HUES48 (cell line): Measurements from ENCODE around the gene SETDB2.

Experiments
- H3K27ac ChIP-seq: one replicate; pipeline ENCODE4 v1.7.0; 2013; ENCODE audit warnings: low read depth, low read length, inconsistent platforms
- H3K27me3 ChIP-seq: 2 replicates; pipeline ENCODE4 v1.6.1; 2013; ENCODE audit warnings: mild to moderate bottlenecking, low read length; ENCODE audit not compliant: control insufficient read depth, insufficient read depth
- H3K36me3 ChIP-seq: 2 replicates; pipeline ENCODE4 v1.6.1; 2013; ENCODE audit warnings: low read length; ENCODE audit not compliant: control insufficient read depth, insufficient read depth
- H3K4me1 ChIP-seq: 2 replicates; pipeline ENCODE4 v1.6.1; 2013; ENCODE audit warnings: mild to moderate bottlenecking, low read length; ENCODE audit not compliant: control insufficient read depth, insufficient read depth
- H3K4me3 ChIP-seq: 2 replicates; pipeline ENCODE4 v1.5.1; 2013; ENCODE audit warnings: mild to moderate bottlenecking, low read depth, low read length
- H3K9ac ChIP-seq: 2 replicates; pipeline ENCODE4 v1.6.1; 2013; ENCODE audit warnings: mild to moderate bottlenecking, low read depth, low read length, moderate library complexity
- H3K9me3 ChIP-seq: 2 replicates; pipeline ENCODE4 v1.6.1; 2013; ENCODE audit warnings: low read length; ENCODE audit not compliant: control insufficient read depth, insufficient read depth

The SETDB2 gene

DNA sequence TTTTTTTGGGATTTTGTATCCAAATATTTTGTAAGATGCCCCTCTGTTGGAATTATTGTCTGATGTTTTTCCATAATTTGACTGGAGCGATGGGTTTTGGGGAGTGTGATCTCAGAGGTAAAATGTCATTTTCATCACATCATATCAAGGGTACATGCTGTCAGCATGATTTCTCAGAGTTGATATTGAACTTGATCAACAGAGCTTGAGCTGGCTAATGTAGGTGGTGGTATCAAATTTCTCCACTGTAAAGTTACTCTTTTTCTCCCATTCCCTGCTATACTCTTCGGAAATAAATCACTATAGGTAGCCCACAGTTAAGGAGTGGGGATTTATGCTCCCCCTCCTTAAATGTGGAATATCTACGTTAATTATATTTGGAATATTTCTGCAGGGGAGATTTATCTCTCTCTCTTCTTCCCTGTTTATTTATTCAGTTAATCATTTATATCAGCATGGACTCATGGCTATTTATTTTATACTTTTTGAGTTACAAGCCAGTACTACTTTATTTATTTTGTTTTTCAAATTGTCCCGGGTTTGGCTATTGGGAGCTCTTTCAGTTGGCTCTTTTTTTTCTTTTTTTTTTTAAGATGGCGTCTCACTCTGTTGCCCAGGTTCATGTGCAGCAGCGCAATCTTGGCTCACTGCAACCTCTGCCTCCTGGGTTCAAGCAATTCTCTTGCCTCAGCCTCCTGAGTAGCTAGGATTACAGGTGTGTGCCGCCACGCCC lies 8.8 kb downstream of the SETDB2 start:
- Histone ChIP-seq H3K9me3 (no peaks in the 10 kb centered on the region), H3K4me1 (no peaks in the 10 kb centered on the region), H3K9ac (no peak overlapping the region), H3K36me3 (no peaks in the 10 kb centered on the region), H3K4me3 (no peak overlapping the region), H3K27ac (no peak overlapping the region), H3K27me3 (no peaks in the 10 kb centered on the region)

DNA sequence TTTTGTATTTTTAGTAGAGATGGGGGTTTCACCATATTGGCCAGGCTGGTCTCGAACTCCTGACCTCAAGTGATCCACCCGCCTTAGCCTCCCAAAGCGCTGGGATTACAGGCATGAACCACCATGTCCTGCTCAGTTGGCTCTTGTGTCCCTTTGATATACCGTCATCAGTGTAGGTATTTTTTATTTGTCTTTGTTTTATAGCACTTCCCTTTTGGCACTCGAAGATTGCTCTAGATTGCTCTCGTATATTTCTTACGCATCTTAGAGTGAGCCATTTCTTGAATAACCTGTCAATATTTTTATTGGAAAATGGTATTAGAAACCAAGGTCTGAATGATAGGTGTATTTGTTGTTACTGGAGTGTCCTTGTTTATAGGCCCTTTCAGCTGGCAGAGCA lies 9.4 kb downstream of the SETDB2 start:
- H3K9me3 ChIP-seq = no peaks in the 10 kb centered on the region
- H3K27ac ChIP-seq = no peak overlapping the region
- no peaks in the 10 kb centered on the region for H3K4me1 ChIP-seq
- no peaks in the 10 kb centered on the region for H3K27me3 ChIP-seq
- no peak overlapping the region for H3K4me3 ChIP-seq
- H3K9ac ChIP-seq = no peak overlapping the region
- H3K36me3 ChIP-seq = no peaks in the 10 kb centered on the region

DNA sequence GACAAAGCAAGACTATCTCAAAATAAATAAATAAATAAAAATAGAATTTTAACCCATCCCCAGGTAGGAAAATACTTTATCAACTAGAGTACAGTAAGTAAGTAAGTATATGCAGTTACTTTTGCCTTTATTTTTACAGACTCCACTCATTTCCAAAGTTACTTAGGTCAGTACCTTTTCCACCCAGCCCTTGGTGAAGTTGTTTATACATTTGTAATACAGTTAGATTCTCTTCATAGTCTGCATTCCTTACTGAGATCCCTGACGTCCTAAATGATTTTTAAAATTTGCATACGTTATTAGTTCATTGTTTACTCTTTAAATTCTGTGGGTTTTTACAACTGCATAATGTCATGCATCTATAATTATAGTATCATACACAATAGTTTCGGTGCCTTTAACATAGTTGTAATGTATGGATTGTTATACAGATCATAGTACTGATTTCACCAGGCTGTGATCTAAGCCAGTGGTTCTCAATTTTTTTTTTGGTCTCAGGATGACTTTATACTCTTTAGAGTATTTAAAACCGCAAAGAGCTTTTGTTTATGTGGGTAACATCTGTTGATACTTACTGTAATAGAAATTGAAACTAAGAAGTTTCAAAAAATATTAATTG lies 10.4 kb downstream of the SETDB2 start:
- Histone ChIP-seq H3K27me3 (no peaks in the 10 kb centered on the region), H3K4me1 (no peaks in the 10 kb centered on the region), H3K27ac (no peak overlapping the region), H3K9me3 (no peaks in the 10 kb centered on the region), H3K36me3 (no peaks in the 10 kb centered on the region), H3K9ac (no peak overlapping the region), H3K4me3 (no peak overlapping the region)

DNA sequence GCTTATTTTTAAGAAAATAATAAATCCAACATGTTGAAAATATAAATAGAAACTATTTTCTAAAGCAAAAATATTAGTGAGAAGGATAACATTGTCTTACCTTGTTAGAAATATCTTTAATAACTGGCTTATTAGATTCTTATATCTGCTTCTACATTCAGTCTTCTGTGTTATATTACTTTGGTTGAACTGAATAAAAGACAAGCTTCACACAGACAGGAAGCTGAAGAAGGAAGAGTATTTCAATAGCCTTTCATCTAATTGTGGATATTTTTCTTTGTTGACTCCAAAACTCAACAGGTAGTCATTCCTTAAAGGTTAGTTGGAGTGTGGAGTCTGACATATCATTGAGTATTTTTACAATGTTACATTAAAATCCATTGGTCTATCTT lies 10.9 kb downstream of the SETDB2 start:
- no peaks in the 10 kb centered on the region for H3K27me3 ChIP-seq
- no peak overlapping the region for H3K27ac ChIP-seq
- H3K9me3 ChIP-seq = no peaks in the 10 kb centered on the region
- H3K4me3 ChIP-seq = no peak overlapping the region
- no peak overlapping the region for H3K9ac ChIP-seq
- no peaks in the 10 kb centered on the region for H3K36me3 ChIP-seq
- H3K4me1 ChIP-seq = no peaks in the 10 kb centered on the region

DNA sequence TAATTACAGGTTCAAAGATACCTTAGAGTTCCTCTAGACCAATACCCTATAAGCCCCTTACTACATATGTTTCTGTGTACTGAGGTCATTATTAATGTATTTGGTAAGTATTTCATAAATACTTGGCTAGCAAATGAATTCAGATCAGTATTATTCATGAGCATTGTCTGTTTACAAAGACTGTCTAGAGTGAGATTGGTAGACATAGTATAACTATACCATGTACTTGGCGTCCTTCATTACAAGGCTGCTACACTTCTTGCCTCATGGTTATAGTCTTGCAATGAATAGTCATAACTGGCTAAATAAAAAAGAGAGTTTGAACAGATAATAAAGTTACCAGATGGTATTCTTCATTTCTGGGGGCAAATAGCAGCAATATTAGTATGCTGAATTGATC lies 12.1 kb downstream of the SETDB2 start:
- H3K4me3 ChIP-seq = no peak overlapping the region
- no peak overlapping the region for H3K27ac ChIP-seq
- no peaks in the 10 kb centered on the region for H3K4me1 ChIP-seq
- peaks cover 3% of the 10 kb centered on the region; the same call in 1 of the 2 replicates for H3K36me3 ChIP-seq
- no peaks in the 10 kb centered on the region for H3K9me3 ChIP-seq
- H3K27me3 ChIP-seq = no peaks in the 10 kb centered on the region
- no peak overlapping the region for H3K9ac ChIP-seq

DNA sequence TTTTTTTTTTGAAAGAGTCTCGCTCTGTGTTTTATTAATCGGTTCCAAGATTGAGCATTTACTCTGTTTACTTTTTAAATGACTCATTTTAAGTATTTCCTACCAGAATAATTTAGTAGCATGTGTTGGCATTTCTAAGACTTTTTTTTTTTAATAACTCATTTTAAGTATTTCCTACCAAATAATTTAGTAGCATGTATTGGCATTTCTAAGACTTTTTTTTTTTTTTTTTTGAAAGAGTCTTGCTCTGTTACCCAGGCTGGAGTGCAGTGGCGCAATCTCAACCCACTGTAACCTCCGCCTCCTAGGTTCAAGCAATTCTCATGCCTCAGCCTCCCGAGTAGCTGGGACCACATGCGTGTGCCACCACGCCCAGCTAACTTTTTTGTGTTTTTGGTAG lies 13.1 kb downstream of the SETDB2 start:
- no peaks in the 10 kb centered on the region for H3K27me3 ChIP-seq
- peaks cover 13% of the 10 kb centered on the region for H3K36me3 ChIP-seq
- no peak overlapping the region for H3K9ac ChIP-seq
- H3K9me3 ChIP-seq = peaks cover 8% of the 10 kb centered on the region; the same call in 1 of the 2 replicates
- no peak overlapping the region for H3K4me3 ChIP-seq
- H3K27ac ChIP-seq = no peak overlapping the region
- H3K4me1 ChIP-seq = no peaks in the 10 kb centered on the region

DNA sequence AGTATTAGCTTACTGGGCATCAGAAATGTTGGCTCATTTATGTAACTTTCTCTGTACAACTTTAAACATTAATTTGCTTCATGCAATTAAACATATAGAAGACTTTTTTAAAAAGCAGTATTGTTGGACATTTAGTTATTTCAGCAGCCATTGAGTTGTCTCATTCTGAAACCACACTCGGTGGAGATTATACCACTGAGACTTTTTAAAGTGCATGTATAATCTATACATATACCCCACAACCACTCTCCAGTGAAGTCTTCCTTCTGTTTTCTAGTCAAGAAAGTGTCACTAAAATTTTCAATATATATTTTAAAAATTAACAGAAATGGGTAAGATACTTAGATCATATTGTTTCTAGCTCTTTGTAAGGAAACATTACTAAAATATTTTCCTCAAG lies 15.5 kb downstream of the SETDB2 start:
- no peaks in the 10 kb centered on the region for H3K4me1 ChIP-seq
- peaks cover 31% of the 10 kb centered on the region for H3K36me3 ChIP-seq
- H3K27me3 ChIP-seq = no peaks in the 10 kb centered on the region
- H3K9me3 ChIP-seq = peaks cover 26% of the 10 kb centered on the region
- no peak overlapping the region for H3K27ac ChIP-seq
- no peak overlapping the region for H3K4me3 ChIP-seq
- no peak overlapping the region for H3K9ac ChIP-seq

DNA sequence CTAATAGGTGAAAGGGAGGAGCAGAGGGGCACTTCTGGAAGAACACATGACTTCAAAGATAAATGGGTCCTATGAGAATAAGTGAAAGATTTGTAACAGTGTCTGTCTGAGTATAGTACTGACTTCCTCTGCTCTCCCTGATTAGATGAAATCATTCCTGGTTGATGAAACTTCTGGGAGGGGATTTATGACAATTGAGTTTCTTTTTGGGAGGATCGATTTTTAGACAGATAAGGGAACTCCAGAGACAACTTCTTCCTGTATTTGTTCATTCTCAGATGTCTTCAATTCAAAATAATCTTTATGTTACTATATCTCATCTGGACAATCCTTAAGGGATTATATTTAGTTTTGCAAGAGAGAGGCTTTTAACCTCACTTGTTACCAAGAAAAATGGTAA lies 20.0 kb downstream of the SETDB2 start:
- H3K27ac ChIP-seq = no peak overlapping the region
- no peak overlapping the region for H3K4me3 ChIP-seq
- H3K27me3 ChIP-seq = no peaks in the 10 kb centered on the region
- H3K36me3 ChIP-seq = peaks cover 37% of the 10 kb centered on the region
- no peak overlapping the region for H3K9ac ChIP-seq
- H3K9me3 ChIP-seq = peaks cover 26% of the 10 kb centered on the region
- H3K4me1 ChIP-seq = no peaks in the 10 kb centered on the region

DNA sequence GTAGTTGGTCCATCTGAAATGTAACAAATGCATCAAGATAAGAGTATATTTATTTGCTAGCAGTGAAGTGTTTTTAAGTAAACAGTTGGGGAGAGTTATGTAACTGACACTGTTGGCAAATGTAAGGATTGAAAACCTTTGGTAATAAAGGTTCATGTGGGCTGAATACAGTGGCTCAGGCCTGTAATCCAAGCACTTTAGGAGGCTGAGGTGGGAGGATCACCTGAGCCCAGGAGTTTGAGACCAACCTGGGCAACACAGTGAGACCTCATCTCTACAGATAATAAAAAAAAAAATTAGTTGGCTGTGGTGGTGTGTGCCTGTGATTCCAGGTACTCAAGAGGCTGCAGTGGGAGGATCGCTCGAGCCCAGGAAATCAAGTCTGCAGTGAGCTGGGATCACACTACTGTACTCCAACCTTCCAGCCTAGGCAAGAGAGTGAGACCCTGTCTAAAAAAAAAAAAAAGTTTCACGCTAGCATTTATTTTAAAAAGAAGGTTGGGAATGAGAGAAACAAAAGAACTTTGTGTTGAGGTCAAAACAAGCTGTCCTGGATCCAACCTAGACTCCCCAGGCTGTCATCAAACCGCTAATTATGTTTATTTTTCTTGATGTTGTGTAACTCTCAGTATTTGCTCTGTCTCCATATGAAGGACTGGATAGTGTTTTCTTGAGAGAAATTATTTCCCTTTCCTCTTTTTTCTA lies 20.7 kb downstream of the SETDB2 start:
- Histone ChIP-seq H3K4me3 (no peak overlapping the region), H3K36me3 (peaks cover 37% of the 10 kb centered on the region), H3K9ac (no peak overlapping the region), H3K4me1 (no peaks in the 10 kb centered on the region), H3K9me3 (peaks cover 26% of the 10 kb centered on the region), H3K27me3 (no peaks in the 10 kb centered on the region), H3K27ac (no peak overlapping the region)

DNA sequence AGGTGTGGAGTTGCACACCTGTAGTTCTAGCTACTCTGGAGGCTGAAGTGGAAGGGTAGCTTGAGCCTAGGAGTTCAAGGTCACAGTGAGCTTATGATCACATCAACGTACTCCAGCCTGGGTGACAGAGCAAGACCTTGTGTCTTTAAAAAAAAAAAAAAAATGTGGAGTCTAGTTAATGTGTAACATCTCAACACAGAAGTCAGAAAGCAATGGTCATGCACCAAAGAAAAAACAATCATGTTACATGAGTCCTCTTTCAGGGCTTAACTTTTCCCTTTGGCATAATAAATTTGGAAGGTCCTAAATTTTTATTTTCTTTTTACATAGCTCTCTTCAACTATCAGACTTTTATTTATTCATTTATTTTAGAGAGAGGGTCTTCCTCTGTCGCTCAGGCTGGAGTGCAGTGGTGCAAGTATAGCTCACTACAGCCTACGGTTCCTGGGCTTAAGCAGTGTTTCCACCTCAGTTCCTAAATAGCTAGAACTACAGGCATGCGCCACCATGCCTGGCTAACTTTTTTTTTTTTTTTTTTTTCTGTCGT lies 22.3 kb downstream of the SETDB2 start:
- Histone ChIP-seq H3K9ac (no peak overlapping the region), H3K4me3 (no peak overlapping the region), H3K9me3 (peaks cover 26% of the 10 kb centered on the region), H3K27ac (no peak overlapping the region), H3K27me3 (no peaks in the 10 kb centered on the region), H3K4me1 (no peaks in the 10 kb centered on the region), H3K36me3 (peaks cover 31% of the 10 kb centered on the region)

DNA sequence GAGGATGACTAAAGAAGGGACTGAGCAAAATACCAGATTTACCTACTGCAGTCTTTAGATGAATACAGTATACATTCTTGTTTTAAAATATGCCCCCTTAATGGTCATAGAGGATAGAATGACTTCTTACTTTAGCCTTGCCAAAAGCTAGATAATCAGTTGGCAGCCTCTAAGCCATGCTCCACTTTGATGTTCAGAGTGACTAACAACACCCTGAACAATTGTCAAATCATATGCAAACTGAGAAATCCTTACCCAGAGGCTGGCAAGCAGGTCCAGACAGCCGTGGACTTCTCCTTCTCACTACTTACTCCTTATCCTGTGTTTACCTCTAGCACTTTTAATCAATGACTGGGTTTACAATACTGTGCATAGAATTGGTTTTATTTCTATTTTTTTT lies 28.1 kb downstream of the SETDB2 start:
- H3K36me3 ChIP-seq = peaks cover 15% of the 10 kb centered on the region
- no peaks in the 10 kb centered on the region for H3K4me1 ChIP-seq
- H3K27me3 ChIP-seq = no peaks in the 10 kb centered on the region
- no peak overlapping the region for H3K9ac ChIP-seq
- no peaks in the 10 kb centered on the region for H3K9me3 ChIP-seq
- H3K27ac ChIP-seq = no peak overlapping the region
- H3K4me3 ChIP-seq = no peak overlapping the region
